ENCODE measurements around the gene HYCC1. TPM values are rescaled to one million over a fixed set of nuclear protein-coding genes. Genes with fewer than 3 reads are reported as not detected.
A peak's percentile ranks its signal among the peaks of the same experiment; 100 is the strongest.
"Not testable (repeated sequence)": the region's sequence is repeated elsewhere in the genome, so short reads cannot be mapped to it uniquely, and the experiment has no call there.

HYCC1 gene
- polyA plus RNA-seq, 1 donor (not counting 4 experiments of a cell fraction or from before 2014, with no cell fraction given), result 35.8 TPM

DNA sequence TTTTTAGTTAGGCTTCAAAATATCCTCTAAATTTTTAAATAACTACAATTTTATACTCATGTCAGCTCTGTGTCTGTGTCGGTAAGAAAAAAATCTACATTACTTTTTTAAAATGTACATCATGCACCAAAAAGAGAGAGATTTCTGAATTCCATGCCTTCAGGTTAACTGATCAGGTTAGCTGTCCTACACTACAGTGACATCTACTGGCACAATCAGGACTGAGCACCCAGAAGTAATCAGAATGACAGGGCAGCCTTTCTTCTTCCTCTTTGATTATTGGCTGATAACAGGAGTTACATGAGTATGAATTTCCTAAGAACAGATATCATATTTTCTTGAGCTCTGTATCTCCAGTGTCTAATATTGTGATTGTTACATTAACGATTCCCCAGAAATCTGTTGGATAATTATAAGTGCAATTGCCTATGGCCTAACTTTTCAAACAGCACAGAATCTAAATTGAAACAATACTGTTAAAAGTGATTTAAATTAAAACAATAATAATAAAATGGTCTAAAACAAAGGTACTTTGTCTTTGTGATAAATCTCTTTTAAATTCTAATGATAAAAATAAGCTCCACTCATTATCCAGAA, 41.8 kb upstream of the HYCC1 start:
- Histone ChIP-seq H3K27me3 (ENCODE audit: control insufficient read depth, extremely low read depth, insufficient read depth, low read length) (no peaks in the 10 kb centered on the region), H3K4me3 (ENCODE audit: control insufficient read depth in 2 of 3, extremely low read depth in 1 of 3, insufficient read depth in 2 of 3, low read depth in 1 of 3, low read length in 3 of 3) (no peak overlapping the region), H3K36me3 (ENCODE audit: control insufficient read depth in 2 of 2, extremely low read depth in 1 of 2, insufficient read depth in 2 of 2, low read length in 2 of 2) (no peaks in the 10 kb centered on the region), H3K9ac (ENCODE audit: control insufficient read depth, extremely low read depth, insufficient read depth, low read length) (no peak overlapping the region), H3K9me1 (ENCODE audit: control insufficient read depth, extremely low read depth, insufficient read depth, low read length) (no peaks in the 10 kb centered on the region), H3K9me3 (ENCODE audit: control insufficient read depth, low read depth, low read length) (no peaks in the 10 kb centered on the region), H2AFZ (ENCODE audit: control insufficient read depth, low read length) (no peak overlapping the region), H3K27ac (ENCODE audit: control insufficient read depth, insufficient read depth, low read length) (no peak overlapping the region), H3K4me1 (ENCODE audit: control insufficient read depth, extremely low read depth, insufficient read depth, low read length) (no peaks in the 10 kb centered on the region), H3K79me2 (ENCODE audit: control insufficient read depth, insufficient read depth, low read length) (no peaks in the 10 kb centered on the region), H4K20me1 (ENCODE audit: control insufficient read depth, extremely low read depth, insufficient read depth, low read length) (no peaks in the 10 kb centered on the region), H3K4me2 (ENCODE audit: control insufficient read depth, extremely low read depth, insufficient read depth, low read depth, low read length) (no peak overlapping the region)
- FAIRE-seq (peak; percentile 91), DNase-seq (ENCODE audit: low read depth, low spot score) (peak; percentile 17)
- no peak for TF ChIP-seq EZH2 (IDR thresholded peaks at IDR 0.05; ENCODE audit: low read length)
- TF ChIP-seq, protein P1, sequence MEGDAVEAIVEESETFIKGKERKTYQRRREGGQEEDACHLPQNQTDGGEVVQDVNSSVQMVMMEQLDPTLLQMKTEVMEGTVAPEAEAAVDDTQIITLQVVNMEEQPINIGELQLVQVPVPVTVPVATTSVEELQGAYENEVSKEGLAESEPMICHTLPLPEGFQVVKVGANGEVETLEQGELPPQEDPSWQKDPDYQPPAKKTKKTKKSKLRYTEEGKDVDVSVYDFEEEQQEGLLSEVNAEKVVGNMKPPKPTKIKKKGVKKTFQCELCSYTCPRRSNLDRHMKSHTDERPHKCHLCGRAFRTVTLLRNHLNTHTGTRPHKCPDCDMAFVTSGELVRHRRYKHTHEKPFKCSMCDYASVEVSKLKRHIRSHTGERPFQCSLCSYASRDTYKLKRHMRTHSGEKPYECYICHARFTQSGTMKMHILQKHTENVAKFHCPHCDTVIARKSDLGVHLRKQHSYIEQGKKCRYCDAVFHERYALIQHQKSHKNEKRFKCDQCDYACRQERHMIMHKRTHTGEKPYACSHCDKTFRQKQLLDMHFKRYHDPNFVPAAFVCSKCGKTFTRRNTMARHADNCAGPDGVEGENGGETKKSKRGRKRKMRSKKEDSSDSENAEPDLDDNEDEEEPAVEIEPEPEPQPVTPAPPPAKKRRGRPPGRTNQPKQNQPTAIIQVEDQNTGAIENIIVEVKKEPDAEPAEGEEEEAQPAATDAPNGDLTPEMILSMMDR (optimal IDR thresholded peaks at IDR 0.05 in 1 of 3, IDR thresholded peaks at IDR 0.05 in 1 of 3, conservative IDR thresholded peaks at IDR 0.05 in 1 of 3; ENCODE audit: extremely low read depth in 1 of 3, insufficient read depth in 2 of 3, low read length in 3 of 3), result peak; percentile 80 to 92 (median 86)
- dilution Hi-C loops (cut with MboI; ENCODE audit: extremely low pct_ligation_motif_present, low sequenced_read_pairs), result no loop called here

DNA sequence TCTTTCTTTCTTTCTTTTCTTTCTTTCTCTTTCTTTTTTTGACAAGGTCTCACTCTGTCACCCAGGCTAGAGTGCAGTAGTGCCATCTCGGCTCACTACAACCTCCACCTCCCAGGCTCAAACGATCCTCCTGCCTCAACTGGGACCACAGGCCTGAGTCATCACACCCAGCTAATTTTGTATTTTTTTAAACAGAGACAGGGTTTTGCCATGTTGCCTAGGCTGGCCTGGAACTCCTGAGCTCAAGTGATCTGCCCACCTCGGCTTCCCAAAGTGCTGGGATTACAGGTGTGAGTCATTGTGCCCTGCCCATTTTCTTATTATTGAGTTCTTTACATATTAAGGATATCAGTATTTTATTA, 37.2 kb upstream of the HYCC1 start:
- H3K4me3 ChIP-seq (ENCODE audit: control insufficient read depth in 2 of 3, extremely low read depth in 1 of 3, insufficient read depth in 2 of 3, low read depth in 1 of 3, low read length in 3 of 3); dilution Hi-C loops (cut with MboI; ENCODE audit: extremely low pct_ligation_motif_present, low sequenced_read_pairs); H3K36me3 ChIP-seq (ENCODE audit: control insufficient read depth in 2 of 2, extremely low read depth in 1 of 2, insufficient read depth in 2 of 2, low read length in 2 of 2); H3K9me1 ChIP-seq (ENCODE audit: control insufficient read depth, extremely low read depth, insufficient read depth, low read length); H3K9me3 ChIP-seq (ENCODE audit: control insufficient read depth, low read depth, low read length); H3K27ac ChIP-seq (ENCODE audit: control insufficient read depth, insufficient read depth, low read length); H2AFZ ChIP-seq (ENCODE audit: control insufficient read depth, low read length); H4K20me1 ChIP-seq (ENCODE audit: control insufficient read depth, extremely low read depth, insufficient read depth, low read length); H3K79me2 ChIP-seq (ENCODE audit: control insufficient read depth, insufficient read depth, low read length); H3K9ac ChIP-seq (ENCODE audit: control insufficient read depth, extremely low read depth, insufficient read depth, low read length); H3K4me1 ChIP-seq (ENCODE audit: control insufficient read depth, extremely low read depth, insufficient read depth, low read length); H3K4me2 ChIP-seq (ENCODE audit: control insufficient read depth, extremely low read depth, insufficient read depth, low read depth, low read length); FAIRE-seq; H3K27me3 ChIP-seq (ENCODE audit: control insufficient read depth, extremely low read depth, insufficient read depth, low read length): not testable (repeated sequence)
- DNase-seq (ENCODE audit: low read depth, low spot score), result peak; percentile 9

DNA sequence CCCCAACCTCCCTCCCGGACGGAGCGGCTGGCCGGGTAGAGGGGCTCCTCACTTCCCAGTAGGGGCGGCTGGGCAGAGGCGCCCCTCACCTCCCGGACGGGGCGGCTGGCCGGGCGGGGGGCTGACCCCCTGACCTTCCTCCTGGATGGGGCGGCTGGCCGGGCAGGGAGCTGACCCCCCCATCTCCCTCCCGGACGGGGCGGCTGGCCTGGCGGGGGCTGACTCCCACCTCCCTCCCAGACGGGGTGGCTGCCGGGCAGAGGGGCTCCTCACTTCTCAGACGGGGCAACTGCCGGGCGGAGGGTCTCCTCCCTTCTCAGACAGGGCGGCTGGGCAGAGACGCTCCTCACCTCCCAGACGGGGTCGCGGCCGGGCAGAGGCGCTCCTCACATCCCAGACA, 32.4 kb upstream of the HYCC1 start:
- FAIRE-seq; H3K36me3 ChIP-seq (ENCODE audit: control insufficient read depth in 2 of 2, extremely low read depth in 1 of 2, insufficient read depth in 2 of 2, low read length in 2 of 2); H3K4me2 ChIP-seq (ENCODE audit: control insufficient read depth, extremely low read depth, insufficient read depth, low read depth, low read length); H3K4me3 ChIP-seq (ENCODE audit: control insufficient read depth in 2 of 3, extremely low read depth in 1 of 3, insufficient read depth in 2 of 3, low read depth in 1 of 3, low read length in 3 of 3); H3K9me1 ChIP-seq (ENCODE audit: control insufficient read depth, extremely low read depth, insufficient read depth, low read length); H3K27me3 ChIP-seq (ENCODE audit: control insufficient read depth, extremely low read depth, insufficient read depth, low read length); H3K79me2 ChIP-seq (ENCODE audit: control insufficient read depth, insufficient read depth, low read length); H3K9me3 ChIP-seq (ENCODE audit: control insufficient read depth, low read depth, low read length); DNase-seq (ENCODE audit: low read depth, low spot score); H3K27ac ChIP-seq (ENCODE audit: control insufficient read depth, insufficient read depth, low read length); H3K9ac ChIP-seq (ENCODE audit: control insufficient read depth, extremely low read depth, insufficient read depth, low read length); H2AFZ ChIP-seq (ENCODE audit: control insufficient read depth, low read length); dilution Hi-C loops (cut with MboI; ENCODE audit: extremely low pct_ligation_motif_present, low sequenced_read_pairs); H3K4me1 ChIP-seq (ENCODE audit: control insufficient read depth, extremely low read depth, insufficient read depth, low read length); H4K20me1 ChIP-seq (ENCODE audit: control insufficient read depth, extremely low read depth, insufficient read depth, low read length): not testable (repeated sequence)

DNA sequence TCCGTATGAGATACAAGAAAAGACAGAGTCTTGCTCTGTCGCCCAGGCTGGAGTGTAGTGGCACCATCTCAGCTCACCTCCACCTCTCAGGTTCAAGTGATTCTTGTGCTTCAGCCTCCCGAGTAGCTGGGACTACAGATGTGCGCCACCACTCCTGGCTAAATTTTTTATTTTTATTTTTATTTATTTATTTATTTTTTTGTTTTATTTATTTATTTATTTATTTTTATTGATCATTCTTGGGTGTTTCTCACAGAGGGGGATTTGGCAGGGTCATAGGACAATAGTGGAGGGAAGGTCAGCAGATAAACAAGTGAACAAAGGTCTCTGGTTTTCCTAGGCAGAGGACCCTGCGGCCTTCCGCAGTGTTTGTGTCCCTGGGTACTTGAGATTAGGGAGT, 31.2 kb upstream of the HYCC1 start:
- H3K27me3 ChIP-seq (ENCODE audit: control insufficient read depth, extremely low read depth, insufficient read depth, low read length); H3K79me2 ChIP-seq (ENCODE audit: control insufficient read depth, insufficient read depth, low read length); H3K27ac ChIP-seq (ENCODE audit: control insufficient read depth, insufficient read depth, low read length); H3K9me3 ChIP-seq (ENCODE audit: control insufficient read depth, low read depth, low read length); H2AFZ ChIP-seq (ENCODE audit: control insufficient read depth, low read length); H4K20me1 ChIP-seq (ENCODE audit: control insufficient read depth, extremely low read depth, insufficient read depth, low read length); FAIRE-seq; DNase-seq (ENCODE audit: low read depth, low spot score); H3K4me3 ChIP-seq (ENCODE audit: control insufficient read depth in 2 of 3, extremely low read depth in 1 of 3, insufficient read depth in 2 of 3, low read depth in 1 of 3, low read length in 3 of 3); dilution Hi-C loops (cut with MboI; ENCODE audit: extremely low pct_ligation_motif_present, low sequenced_read_pairs); H3K4me1 ChIP-seq (ENCODE audit: control insufficient read depth, extremely low read depth, insufficient read depth, low read length); H3K36me3 ChIP-seq (ENCODE audit: control insufficient read depth in 2 of 2, extremely low read depth in 1 of 2, insufficient read depth in 2 of 2, low read length in 2 of 2); H3K4me2 ChIP-seq (ENCODE audit: control insufficient read depth, extremely low read depth, insufficient read depth, low read depth, low read length); H3K9me1 ChIP-seq (ENCODE audit: control insufficient read depth, extremely low read depth, insufficient read depth, low read length); H3K9ac ChIP-seq (ENCODE audit: control insufficient read depth, extremely low read depth, insufficient read depth, low read length): not testable (repeated sequence)
